Neural progenitor cell (in vitro differentiated cells): Measurements from ENCODE around the gene DEPDC7. TPM values are rescaled to one million over a fixed set of nuclear protein-coding genes. Genes with fewer than 3 reads are reported as not detected.

Experiments
- DNase-seq: peaks from one replicate; pipeline ENCODE4 v3.0.0-alpha.2; 2016; ENCODE audit warnings: low spot score
- H2AFZ ChIP-seq: fragments of 200-600 bp; sonication (generic); replicated peaks from 2 replicates; pipeline ENCODE4 v1.6.1; 2016; ENCODE audit warnings: antibody characterized with exemption
- H3F3A ChIP-seq: fragments of 200-600 bp; sonication (generic); 2 replicates; pipeline ENCODE4 v1.6.1; 2016; ENCODE audit warnings: antibody characterized with exemption, low read depth
- H3K27ac ChIP-seq: fragments of 200-600 bp; sonication (generic); 2 replicates; pipeline ENCODE4 v1.5.1; 2016; ENCODE audit warnings: mild to moderate bottlenecking
- H3K27me3 ChIP-seq: fragments of 200-600 bp; sonication (generic); 2 replicates; pipeline ENCODE4 v1.6.1; 2016; ENCODE audit warnings: mild to moderate bottlenecking, moderate library complexity
- H3K36me3 ChIP-seq: fragments of 200-600 bp; sonication (generic); 2 replicates; pipeline ENCODE4 v1.5.1; 2016
- H3K4me1 ChIP-seq: fragments of 200-600 bp; sonication (generic); 2 replicates; pipeline ENCODE4 v1.6.1; 2016; ENCODE audit warnings: mixed run types
- H3K4me2 ChIP-seq: fragments of 200-600 bp; sonication (generic); 2 replicates; pipeline ENCODE4 v1.6.1; 2016
- H3K4me3 ChIP-seq: fragments of 200-600 bp; sonication (generic); 2 replicates; pipeline ENCODE4 v1.5.1; 2016
- H3K79me2 ChIP-seq: fragments of 200-600 bp; sonication (generic); 2 replicates; pipeline ENCODE4 v1.6.1; 2016; ENCODE audit warnings: low read depth
- H3K9ac ChIP-seq: fragments of 200-600 bp; sonication (generic); 2 replicates; pipeline ENCODE4 v1.6.1; 2016
- H3K9me3 ChIP-seq: fragments of 200-600 bp; sonication (generic); 2 replicates; pipeline ENCODE4 v1.5.1; 2016; ENCODE audit warnings: low read depth
- H4K20me1 ChIP-seq: fragments of 200-600 bp; sonication (generic); 2 replicates; pipeline ENCODE4 v1.6.1; 2016; ENCODE audit warnings: low read depth
- H3K27ac Mint-ChIP-seq: 3 replicates; pipeline ENCODE4 v1.8.0; 2021; ENCODE audit warnings: mixed read lengths
- H3K27me3 Mint-ChIP-seq: 2 replicates; pipeline ENCODE4 v1.8.0; 2022; ENCODE audit warnings: low read depth, mild to moderate bottlenecking, inconsistent platforms, moderate library complexity, mixed read lengths; ENCODE audit not compliant: insufficient read depth
- H3K36me3 Mint-ChIP-seq: 3 replicates; pipeline ENCODE4 v1.8.0; 2021; ENCODE audit warnings: mixed read lengths
- H3K4me1 Mint-ChIP-seq: 3 replicates; pipeline ENCODE4 v1.8.0; 2021; ENCODE audit warnings: mixed read lengths
- H3K4me3 Mint-ChIP-seq: 3 replicates; pipeline ENCODE4 v1.8.0; 2021; ENCODE audit warnings: mild to moderate bottlenecking, moderate library complexity, mixed read lengths
- H3K9me3 Mint-ChIP-seq: 3 replicates; pipeline ENCODE4 v1.8.0; 2020; ENCODE audit warnings: mixed read lengths
- CTCF ChIP-seq: fragments of 200-600 bp; sonication (generic); IDR thresholded peaks from 2 replicates; pipeline ENCODE4 v1.5.1; 2017; ENCODE audit warnings: antibody characterized with exemption, mild to moderate bottlenecking
- EZH2 ChIP-seq: fragments of 200-600 bp; sonication (generic); IDR thresholded peaks from 2 replicates; pipeline ENCODE4 v1.6.1; 2017; ENCODE audit warnings: antibody characterized with exemption, mild to moderate bottlenecking, moderate library complexity
- EZH2phosphoT487 ChIP-seq: fragments of 200-600 bp; sonication (generic); IDR thresholded peaks from 2 replicates; pipeline ENCODE4 v1.6.1; 2017; ENCODE audit warnings: antibody characterized with exemption
- total RNA-seq: library from RNA; depleted of rRNA; stranded (reverse); fragments of >200 nt; gene quantifications from 2 replicates; pipeline ENCODE4 v1.2.3, GENCODE V29; 2015; ENCODE audit warnings: low replicate concordance

The DEPDC7 gene
- total RNA-seq, 1 donor from 2014 or later = 0.39 TPM

GRCh38 chr11:33064033-33064825 lies 48.6 kb downstream of the DEPDC7 start:
- H3K9me3 ChIP-seq = no peaks in the 10 kb centered on the region
- no peaks in the 10 kb centered on the region for H3K9me3 Mint-ChIP-seq
- H3K4me2 ChIP-seq = no peak overlapping the region
- no peaks in the 10 kb centered on the region for H3K79me2 ChIP-seq
- H3K4me1 Mint-ChIP-seq = peaks cover 8% of the 10 kb centered on the region
- no peaks in the 10 kb centered on the region for H3K27me3 Mint-ChIP-seq
- H3K4me3 ChIP-seq = no peak overlapping the region
- no peak overlapping the region for H3K9ac ChIP-seq
- no peaks in the 10 kb centered on the region for H4K20me1 ChIP-seq
- H3F3A ChIP-seq = peaks cover 7% of the 10 kb centered on the region
- H3K27ac Mint-ChIP-seq = no peak overlapping the region
- TF ChIP-seq CTCF (no peak), EZH2phosphoT487 (no peak), EZH2 (no peak)
- H3K27ac ChIP-seq = no peak overlapping the region
- H3K27me3 ChIP-seq = no peaks in the 10 kb centered on the region
- H3K36me3 Mint-ChIP-seq = peaks cover 24% of the 10 kb centered on the region
- no peaks in the 10 kb centered on the region for H3K36me3 ChIP-seq
- H3K4me1 ChIP-seq = no peaks in the 10 kb centered on the region
- no peak overlapping the region for H3K4me3 Mint-ChIP-seq
- DNase-seq = no peak
- H2AFZ ChIP-seq = no peak overlapping the region

- Mint-ChIP-seq H3K9me3 (no peaks in the 10 kb centered on the region), H3K4me1 (peaks cover 3% of the 10 kb centered on the region), H3K27me3 (no peaks in the 10 kb centered on the region), H3K27ac (no peak overlapping the region), H3K4me3 (no peak overlapping the region), H3K36me3 (peaks cover 18% of the 10 kb centered on the region)
- no peaks in the 10 kb centered on the region for H3K79me2 ChIP-seq
- TF ChIP-seq EZH2 = no peak
- no peak for TF ChIP-seq EZH2phosphoT487
- no peak for TF ChIP-seq CTCF
- H3K27ac ChIP-seq = no peak overlapping the region
- H3K4me1 ChIP-seq = no peaks in the 10 kb centered on the region
- no peak overlapping the region for H3K4me3 ChIP-seq
- H3K36me3 ChIP-seq = no peaks in the 10 kb centered on the region
- H2AFZ ChIP-seq = no peak overlapping the region
- H3K9me3 ChIP-seq = no peaks in the 10 kb centered on the region
- DNase-seq = no peak
- no peak overlapping the region for H3K9ac ChIP-seq
- no peaks in the 10 kb centered on the region for H4K20me1 ChIP-seq
- H3K27me3 ChIP-seq = no peaks in the 10 kb centered on the region
- H3K4me2 ChIP-seq = no peak overlapping the region
- peaks cover 7% of the 10 kb centered on the region for H3F3A ChIP-seq
Observed at GRCh38 chr11:33064866-33065265, 49.2 kb downstream of the DEPDC7 start.

GRCh38 chr11:33065445-33066178 lies 49.9 kb downstream of the DEPDC7 start:
- Histone ChIP-seq H3K4me2 (no peak overlapping the region), H3K79me2 (no peaks in the 10 kb centered on the region), H3K9ac (no peak overlapping the region), H3K27me3 (no peaks in the 10 kb centered on the region), H3K9me3 (no peaks in the 10 kb centered on the region), H3K27ac (no peak overlapping the region), H3K4me1 (no peaks in the 10 kb centered on the region), H2AFZ (no peak overlapping the region), H3F3A (peaks cover 7% of the 10 kb centered on the region), H3K4me3 (no peak overlapping the region), H4K20me1 (no peaks in the 10 kb centered on the region), H3K36me3 (no peaks in the 10 kb centered on the region)
- H3K4me3 Mint-ChIP-seq = no peak overlapping the region
- H3K9me3 Mint-ChIP-seq = no peaks in the 10 kb centered on the region
- TF ChIP-seq EZH2 (no peak), CTCF (peak; percentile 92)
- peaks cover 3% of the 10 kb centered on the region for H3K4me1 Mint-ChIP-seq
- DNase-seq = peak; percentile 86
- H3K36me3 Mint-ChIP-seq = peaks cover 16% of the 10 kb centered on the region
- no peak overlapping the region for H3K27ac Mint-ChIP-seq
- H3K27me3 Mint-ChIP-seq = no peaks in the 10 kb centered on the region
